Measurements from ENCODE around the gene GNA12. TPM values are rescaled to one million over a fixed set of nuclear protein-coding genes. Genes with fewer than 3 reads are reported as not detected.

GNA12 gene
- total RNA-seq, 1 donor from 2014 or later: 47.2 TPM

GRCh38 chr7:2864999-2865670 lies 21.0 kb upstream of the GNA12 start:
- peak; percentile 92 for TF ChIP-seq CTCF (IDR thresholded peaks at IDR 0.05)
- DNase-seq (no peak), ATAC-seq (peak; percentile 49)
- H3K36me3 ChIP-seq: no peaks in the 10 kb centered on the region
- peak overlapping the region; percentile 95 for H3K27ac ChIP-seq
- no peaks in the 10 kb centered on the region for H3K27me3 ChIP-seq
- peaks cover 28% of the 10 kb centered on the region for H3K4me1 ChIP-seq
- intact Hi-C loops (cut with DNase I): no loop called here
- no peak overlapping the region for H3K4me3 ChIP-seq
- no peaks in the 10 kb centered on the region for H3K9me3 ChIP-seq

GRCh38 chr7:2864204-2864985 lies 20.3 kb upstream of the GNA12 start:
- Histone ChIP-seq H3K27ac (peak overlapping the region; percentile 95), H3K4me1 (peaks cover 26% of the 10 kb centered on the region), H3K9me3 (no peaks in the 10 kb centered on the region), H3K36me3 (no peaks in the 10 kb centered on the region), H3K27me3 (no peaks in the 10 kb centered on the region), H3K4me3 (no peak overlapping the region)
- intact Hi-C loops (cut with DNase I): no loop called here
- no peak for TF ChIP-seq CTCF (IDR thresholded peaks at IDR 0.05)
- no peak for ATAC-seq
- DNase-seq: no peak

GRCh38 chr7:2863461-2864066 lies 19.5 kb upstream of the GNA12 start:
- peak; percentile 93 for ATAC-seq
- H3K36me3 ChIP-seq: no peaks in the 10 kb centered on the region
- peak overlapping the region; percentile 95 for H3K27ac ChIP-seq
- no peak for TF ChIP-seq CTCF (IDR thresholded peaks at IDR 0.05)
- DNase-seq: peak; percentile 87
- H3K27me3 ChIP-seq: no peaks in the 10 kb centered on the region
- H3K9me3 ChIP-seq: no peaks in the 10 kb centered on the region
- H3K4me3 ChIP-seq: peak overlapping the region; percentile 19
- H3K4me1 ChIP-seq: peaks cover 26% of the 10 kb centered on the region
- intact Hi-C loops (cut with DNase I): no loop called here

- intact Hi-C loops (cut with DNase I): no loop called here
- peaks cover 26% of the 10 kb centered on the region for H3K4me1 ChIP-seq
- ATAC-seq: no peak
- H3K36me3 ChIP-seq: no peaks in the 10 kb centered on the region
- no peak overlapping the region for H3K4me3 ChIP-seq
- H3K27ac ChIP-seq: peak overlapping the region; percentile 95
- no peaks in the 10 kb centered on the region for H3K9me3 ChIP-seq
- no peak for TF ChIP-seq CTCF (IDR thresholded peaks at IDR 0.05)
- DNase-seq: no peak
- H3K27me3 ChIP-seq: no peaks in the 10 kb centered on the region
Measured at GRCh38 chr7:2862831-2863361, 18.8 kb upstream of the GNA12 start.

- intact Hi-C loops (cut with DNase I): no loop called here
- Histone ChIP-seq H3K36me3 (no peaks in the 10 kb centered on the region), H3K27me3 (no peaks in the 10 kb centered on the region), H3K9me3 (no peaks in the 10 kb centered on the region), H3K4me1 (peaks cover 26% of the 10 kb centered on the region), H3K27ac (no peak overlapping the region), H3K4me3 (no peak overlapping the region)
- no peak for DNase-seq
- no peak for TF ChIP-seq CTCF (IDR thresholded peaks at IDR 0.05)
- no peak for ATAC-seq
Measured at GRCh38 chr7:2861509-2861908, 17.4 kb upstream of the GNA12 start.

Measured in upper lobe of right lung (tissue), 1 donor.